GM12878 (cell line): Measurements from ENCODE around the gene RAD9A.

Experiments used
- CTCF ChIP-seq, 3 experiments: IDR thresholded peaks in 2 of 3; conservative IDR thresholded peaks in 1 of 3; 2 replicates each; pipeline ENCODE4 v1.5.1; 2011; ENCODE audit warnings: low read depth in 3 of 3, low read length in 3 of 3, mild to moderate bottlenecking in 3 of 3, control low read depth in 2 of 3, moderate library complexity in 2 of 3, inconsistent platforms in 1 of 3, mixed read lengths in 1 of 3; ENCODE audit not compliant: control insufficient read depth in 2 of 3, insufficient read depth in 1 of 3; ENCODE audit errors: extremely low read depth in 1 of 3
- ESRRA ChIP-seq: IDR thresholded peaks from 2 replicates; pipeline ENCODE4 v1.6.1; 2012; ENCODE audit warnings: mild to moderate bottlenecking, low read length, improper control_type of control experiment
- NFYB ChIP-seq: IDR thresholded peaks from 2 replicates; pipeline ENCODE4 v1.6.1; 2011; ENCODE audit warnings: low read depth, mild to moderate bottlenecking, low read length, improper control_type of control experiment, moderate library complexity; ENCODE audit not compliant: insufficient read depth
- POLR2AphosphoS5 ChIP-seq: IDR thresholded peaks from 2 replicates; pipeline ENCODE4 v1.6.1; 2011; ENCODE audit warnings: mild to moderate bottlenecking, low read length, inconsistent platforms
- SMARCA5 ChIP-seq: fragments of 450-650 bp; IDR thresholded peaks from 2 replicates; pipeline ENCODE4 v1.6.1; 2017; ENCODE audit warnings: mild to moderate bottlenecking
- ZBTB33 ChIP-seq: fragments of 450-650 bp; IDR thresholded peaks from 2 replicates; pipeline ENCODE4 v1.6.1; 2017; ENCODE audit warnings: mild to moderate bottlenecking

DNA sequence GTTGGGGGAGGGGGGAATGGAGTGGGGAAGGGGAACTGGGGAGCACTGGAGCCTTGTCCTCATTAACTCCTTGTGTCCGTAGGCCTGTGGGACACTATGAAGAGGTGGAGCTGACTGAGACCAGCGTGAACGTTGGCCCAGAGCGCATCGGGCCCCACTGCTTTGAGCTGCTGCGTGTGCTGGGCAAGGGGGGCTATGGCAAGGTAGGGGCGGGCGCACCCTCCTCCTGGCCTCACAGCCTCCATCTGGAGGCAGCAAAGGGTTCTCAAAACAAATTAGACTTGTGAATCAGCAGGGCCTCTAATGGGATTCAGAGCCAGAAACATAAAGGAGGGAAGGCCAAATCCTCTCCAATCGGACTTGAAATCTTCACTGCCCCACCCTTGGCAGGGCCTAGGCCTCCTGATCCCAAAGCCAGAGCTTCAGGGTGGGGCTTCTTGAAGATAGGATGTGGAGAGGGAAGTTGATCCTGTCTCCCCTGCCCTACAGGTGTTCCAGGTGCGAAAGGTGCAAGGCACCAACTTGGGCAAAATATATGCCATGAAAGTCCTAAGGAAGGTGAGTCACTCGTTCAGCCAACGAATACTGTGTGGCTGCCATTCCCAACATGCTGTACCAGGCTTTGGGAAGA is 37.4 kb downstream of the RAD9A start:
- no peak for TF ChIP-seq ZBTB33
- no peak for TF ChIP-seq CTCF (IDR thresholded peaks at IDR 0.05 in 2 of 3, conservative IDR thresholded peaks at IDR 0.05 in 1 of 3; ENCODE audit: control insufficient read depth in 2 of 3, extremely low read depth in 1 of 3, insufficient read depth in 1 of 3, low read depth in 3 of 3, low read length in 3 of 3)
- TF ChIP-seq POLR2AphosphoS5: peak; percentile 59; the same call in 1 of the 2 replicates
- TF ChIP-seq ESRRA: no peak
- no peak for TF ChIP-seq SMARCA5
- TF ChIP-seq NFYB: no peak
